Measurements from ENCODE around the gene LRG1.

LRG1 gene

DNA sequence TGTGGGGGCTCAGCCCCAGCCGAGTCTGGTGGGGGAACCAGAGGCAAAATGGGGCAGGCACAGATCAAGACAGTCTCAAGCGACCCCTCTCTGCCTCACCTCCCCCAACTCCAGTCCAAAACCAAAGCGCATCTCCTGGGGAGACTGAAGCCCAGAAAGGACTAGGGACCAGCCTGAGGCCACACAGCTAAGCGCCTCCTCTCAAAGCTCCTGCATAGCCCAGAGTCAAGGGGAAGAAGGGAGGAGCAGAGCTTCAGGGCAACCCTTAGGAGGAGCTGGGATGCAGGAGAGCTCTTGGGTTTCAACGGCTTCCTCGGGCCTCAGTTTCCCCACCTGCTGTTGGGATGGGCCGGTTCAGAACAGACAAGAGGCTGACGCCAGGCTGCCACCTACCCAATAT is 39.6 kb upstream of the LRG1 start:
- Histone ChIP-seq H3K27me3 (ENCODE audit: insufficient read depth, poor library complexity, severe bottlenecking) (peaks cover 41% of the 10 kb centered on the region), H3K27ac (replicated peaks) (no peak overlapping the region), H3K4me3 (replicated peaks; ENCODE audit: insufficient read depth, low read length) (no peak overlapping the region)
- DNase-seq (ENCODE audit: low read depth in 1 of 2, low spot score in 1 of 2) = no peak
- no peak for TF ChIP-seq SPI1 (IDR thresholded peaks at IDR 0.05; ENCODE audit: borderline replicate concordance, low read depth)
- TF ChIP-seq, protein P1, sequence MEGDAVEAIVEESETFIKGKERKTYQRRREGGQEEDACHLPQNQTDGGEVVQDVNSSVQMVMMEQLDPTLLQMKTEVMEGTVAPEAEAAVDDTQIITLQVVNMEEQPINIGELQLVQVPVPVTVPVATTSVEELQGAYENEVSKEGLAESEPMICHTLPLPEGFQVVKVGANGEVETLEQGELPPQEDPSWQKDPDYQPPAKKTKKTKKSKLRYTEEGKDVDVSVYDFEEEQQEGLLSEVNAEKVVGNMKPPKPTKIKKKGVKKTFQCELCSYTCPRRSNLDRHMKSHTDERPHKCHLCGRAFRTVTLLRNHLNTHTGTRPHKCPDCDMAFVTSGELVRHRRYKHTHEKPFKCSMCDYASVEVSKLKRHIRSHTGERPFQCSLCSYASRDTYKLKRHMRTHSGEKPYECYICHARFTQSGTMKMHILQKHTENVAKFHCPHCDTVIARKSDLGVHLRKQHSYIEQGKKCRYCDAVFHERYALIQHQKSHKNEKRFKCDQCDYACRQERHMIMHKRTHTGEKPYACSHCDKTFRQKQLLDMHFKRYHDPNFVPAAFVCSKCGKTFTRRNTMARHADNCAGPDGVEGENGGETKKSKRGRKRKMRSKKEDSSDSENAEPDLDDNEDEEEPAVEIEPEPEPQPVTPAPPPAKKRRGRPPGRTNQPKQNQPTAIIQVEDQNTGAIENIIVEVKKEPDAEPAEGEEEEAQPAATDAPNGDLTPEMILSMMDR (IDR thresholded peaks at IDR 0.05; ENCODE audit: insufficient read depth, low read length) = no peak
- no peak for TF ChIP-seq GABPA (IDR thresholded peaks at IDR 0.05; ENCODE audit: low read depth)
- no peak for TF ChIP-seq POLR2AphosphoS5 (IDR thresholded peaks at IDR 0.05; ENCODE audit: low read depth)
- TF ChIP-seq, protein P2, sequence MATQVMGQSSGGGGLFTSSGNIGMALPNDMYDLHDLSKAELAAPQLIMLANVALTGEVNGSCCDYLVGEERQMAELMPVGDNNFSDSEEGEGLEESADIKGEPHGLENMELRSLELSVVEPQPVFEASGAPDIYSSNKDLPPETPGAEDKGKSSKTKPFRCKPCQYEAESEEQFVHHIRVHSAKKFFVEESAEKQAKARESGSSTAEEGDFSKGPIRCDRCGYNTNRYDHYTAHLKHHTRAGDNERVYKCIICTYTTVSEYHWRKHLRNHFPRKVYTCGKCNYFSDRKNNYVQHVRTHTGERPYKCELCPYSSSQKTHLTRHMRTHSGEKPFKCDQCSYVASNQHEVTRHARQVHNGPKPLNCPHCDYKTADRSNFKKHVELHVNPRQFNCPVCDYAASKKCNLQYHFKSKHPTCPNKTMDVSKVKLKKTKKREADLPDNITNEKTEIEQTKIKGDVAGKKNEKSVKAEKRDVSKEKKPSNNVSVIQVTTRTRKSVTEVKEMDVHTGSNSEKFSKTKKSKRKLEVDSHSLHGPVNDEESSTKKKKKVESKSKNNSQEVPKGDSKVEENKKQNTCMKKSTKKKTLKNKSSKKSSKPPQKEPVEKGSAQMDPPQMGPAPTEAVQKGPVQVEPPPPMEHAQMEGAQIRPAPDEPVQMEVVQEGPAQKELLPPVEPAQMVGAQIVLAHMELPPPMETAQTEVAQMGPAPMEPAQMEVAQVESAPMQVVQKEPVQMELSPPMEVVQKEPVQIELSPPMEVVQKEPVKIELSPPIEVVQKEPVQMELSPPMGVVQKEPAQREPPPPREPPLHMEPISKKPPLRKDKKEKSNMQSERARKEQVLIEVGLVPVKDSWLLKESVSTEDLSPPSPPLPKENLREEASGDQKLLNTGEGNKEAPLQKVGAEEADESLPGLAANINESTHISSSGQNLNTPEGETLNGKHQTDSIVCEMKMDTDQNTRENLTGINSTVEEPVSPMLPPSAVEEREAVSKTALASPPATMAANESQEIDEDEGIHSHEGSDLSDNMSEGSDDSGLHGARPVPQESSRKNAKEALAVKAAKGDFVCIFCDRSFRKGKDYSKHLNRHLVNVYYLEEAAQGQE (IDR thresholded peaks at IDR 0.05; ENCODE audit: insufficient replicate concordance, low read depth) = no peak

DNA sequence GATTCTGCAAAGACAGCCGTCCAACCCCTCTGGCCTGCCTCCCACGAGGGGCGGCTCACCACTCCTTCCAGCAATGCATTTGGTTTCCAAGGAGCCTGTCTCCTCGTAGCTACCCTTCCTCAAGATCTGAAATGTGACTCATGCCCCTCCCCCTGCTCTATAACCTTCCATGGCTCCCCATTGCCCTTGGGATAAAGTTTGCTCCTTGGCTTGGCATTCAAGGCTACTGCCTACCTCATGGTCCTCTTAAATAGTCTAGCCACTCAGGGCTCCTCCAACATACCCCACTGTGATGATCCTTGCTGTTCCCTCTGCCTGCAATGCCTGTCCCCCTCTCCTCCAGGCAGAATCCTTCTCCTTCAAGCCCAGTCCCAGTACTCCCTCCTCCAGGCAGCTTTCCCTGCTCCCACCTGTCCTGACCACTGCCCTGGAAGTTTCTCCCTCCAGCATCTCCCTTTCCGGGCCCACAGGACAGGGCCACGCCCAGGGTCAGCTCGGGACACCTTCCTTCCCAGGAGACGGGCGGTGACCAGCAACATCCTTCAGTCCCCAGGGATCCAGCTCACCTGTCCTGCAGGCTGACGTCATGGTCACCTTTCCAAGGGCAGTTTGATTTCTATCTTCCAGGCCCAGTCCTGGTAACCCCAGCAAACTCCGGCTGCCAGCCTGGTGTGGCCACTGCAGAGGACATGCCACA is 38.9 kb upstream of the LRG1 start:
- TF ChIP-seq, protein P2 (IDR thresholded peaks at IDR 0.05; ENCODE audit: insufficient replicate concordance, low read depth) = no peak
- TF ChIP-seq, protein P1 (IDR thresholded peaks at IDR 0.05; ENCODE audit: insufficient read depth, low read length) = no peak
- TF ChIP-seq SPI1 (IDR thresholded peaks at IDR 0.05; ENCODE audit: borderline replicate concordance, low read depth) = no peak
- TF ChIP-seq POLR2AphosphoS5 (IDR thresholded peaks at IDR 0.05; ENCODE audit: low read depth) = no peak
- no peak for TF ChIP-seq GABPA (IDR thresholded peaks at IDR 0.05; ENCODE audit: low read depth)
- no peak overlapping the region for H3K27ac ChIP-seq (replicated peaks)
- peaks cover 36% of the 10 kb centered on the region for H3K27me3 ChIP-seq (ENCODE audit: insufficient read depth, poor library complexity, severe bottlenecking)
- no peak for DNase-seq (ENCODE audit: low read depth in 1 of 2, low spot score in 1 of 2)
- no peak overlapping the region for H3K4me3 ChIP-seq (replicated peaks; ENCODE audit: insufficient read depth, low read length)

DNA sequence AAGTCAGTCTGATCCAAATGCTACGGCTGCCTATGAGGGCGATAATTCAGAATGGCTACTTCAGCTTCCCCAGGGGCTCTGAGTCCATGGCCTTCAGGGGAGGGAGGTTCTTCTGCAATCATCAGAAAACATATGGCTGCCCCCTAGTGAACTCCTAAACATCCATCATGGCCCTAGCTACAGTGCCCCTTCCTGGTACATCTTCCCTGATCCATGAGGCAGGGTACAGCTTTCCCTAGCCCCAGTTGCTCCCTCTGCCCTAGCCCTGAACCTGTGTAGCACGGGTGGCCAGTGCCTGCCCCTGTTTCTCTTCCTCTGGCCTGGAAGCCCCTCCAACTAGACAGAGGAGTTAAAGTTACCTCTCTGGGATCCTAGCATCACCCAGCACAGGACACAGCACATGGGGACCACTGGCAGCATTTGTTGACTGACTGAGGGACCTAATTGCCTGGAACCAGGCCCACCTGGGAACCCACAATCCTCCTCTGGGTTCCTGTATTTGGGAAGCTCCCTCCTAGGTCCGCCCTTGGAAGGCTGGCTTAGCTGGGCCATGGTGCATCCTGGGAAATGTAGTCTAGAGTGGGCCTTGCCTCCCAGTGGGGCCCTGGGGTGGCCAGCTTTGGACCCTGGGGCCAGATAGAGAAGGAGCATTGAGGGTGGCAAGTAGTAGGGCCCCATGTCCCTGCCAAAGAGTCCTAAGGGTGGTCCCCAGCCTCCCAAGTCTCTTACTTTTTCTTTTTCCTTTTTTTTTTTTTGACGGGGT is 37.4 kb upstream of the LRG1 start:
- DNase-seq (ENCODE audit: low read depth in 1 of 2, low spot score in 1 of 2) = no peak
- Histone ChIP-seq H3K27me3 (ENCODE audit: insufficient read depth, poor library complexity, severe bottlenecking) (peaks cover 28% of the 10 kb centered on the region), H3K4me3 (replicated peaks; ENCODE audit: insufficient read depth, low read length) (no peak overlapping the region), H3K27ac (replicated peaks) (no peak overlapping the region)
- TF ChIP-seq GABPA (IDR thresholded peaks at IDR 0.05; ENCODE audit: low read depth) = no peak
- TF ChIP-seq, protein P2 (IDR thresholded peaks at IDR 0.05; ENCODE audit: insufficient replicate concordance, low read depth) = no peak
- no peak for TF ChIP-seq POLR2AphosphoS5 (IDR thresholded peaks at IDR 0.05; ENCODE audit: low read depth)
- TF ChIP-seq, protein P1 (IDR thresholded peaks at IDR 0.05; ENCODE audit: insufficient read depth, low read length) = no peak
- TF ChIP-seq SPI1 (IDR thresholded peaks at IDR 0.05; ENCODE audit: borderline replicate concordance, low read depth) = no peak
